ENCODE results near the gene CD59. TPM values are rescaled to one million over a fixed set of nuclear protein-coding genes. Genes with fewer than 3 reads are reported as not detected.
"Not testable (repeated sequence)": the region's sequence is repeated elsewhere in the genome, so short reads cannot be mapped to it uniquely, and the experiment has no call there.

The CD59 gene
- polyA plus RNA-seq, 1 donor, result 105 TPM

DNA sequence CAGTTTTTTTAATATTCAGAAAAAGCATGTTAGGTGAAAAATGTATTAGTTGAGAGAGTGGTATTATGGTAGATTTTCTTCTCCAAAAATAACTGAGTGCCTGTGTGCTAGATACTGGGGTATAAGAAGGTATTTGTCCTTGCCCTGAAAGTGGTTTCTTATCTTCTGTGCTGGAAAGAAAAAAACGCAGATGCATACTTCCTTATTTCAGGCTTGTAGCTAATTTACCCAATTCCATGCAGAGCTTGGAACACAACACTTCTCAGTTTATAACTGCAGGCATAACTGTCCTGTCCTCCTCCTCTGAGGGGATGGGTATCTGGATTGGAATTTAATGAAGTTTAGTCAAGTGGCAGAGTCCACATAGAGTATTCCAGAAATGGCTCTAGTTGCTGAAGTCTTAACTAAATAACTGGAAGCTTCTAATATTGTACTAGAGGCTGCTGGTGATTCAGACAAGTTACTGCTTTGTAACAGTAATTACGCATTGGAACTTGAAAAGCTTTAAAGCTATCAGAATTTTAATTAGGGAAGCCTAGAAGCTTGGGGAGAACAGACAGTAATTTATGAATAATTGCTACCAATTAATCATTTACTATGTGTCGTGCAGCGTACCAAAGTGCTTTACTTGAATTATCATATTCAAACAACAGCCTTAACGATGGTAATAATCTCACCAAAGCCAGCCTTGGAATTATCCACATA is 22.9 kb downstream of the CD59 start:
- no peak for DNase-seq (ENCODE audit: low read depth)

DNA sequence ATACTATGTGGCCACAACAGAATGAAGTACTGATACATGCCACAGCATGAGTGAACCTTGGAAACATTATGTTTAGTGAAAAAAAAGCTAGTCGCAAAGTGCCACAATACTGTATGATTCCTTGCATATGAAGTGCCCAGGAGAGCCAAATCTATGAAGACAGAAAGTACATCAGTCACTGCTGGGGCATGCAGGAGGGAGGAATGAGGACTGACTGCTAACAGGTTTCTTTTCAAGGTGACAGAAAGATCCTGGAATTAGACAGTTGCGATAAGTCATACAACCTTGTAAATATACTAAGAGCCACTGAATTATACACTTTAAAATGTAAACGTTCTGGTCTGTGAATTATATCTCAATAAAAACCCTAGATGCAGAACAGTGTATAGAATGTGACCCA is 23.8 kb downstream of the CD59 start:
- DNase-seq (ENCODE audit: low read depth), result no peak

DNA sequence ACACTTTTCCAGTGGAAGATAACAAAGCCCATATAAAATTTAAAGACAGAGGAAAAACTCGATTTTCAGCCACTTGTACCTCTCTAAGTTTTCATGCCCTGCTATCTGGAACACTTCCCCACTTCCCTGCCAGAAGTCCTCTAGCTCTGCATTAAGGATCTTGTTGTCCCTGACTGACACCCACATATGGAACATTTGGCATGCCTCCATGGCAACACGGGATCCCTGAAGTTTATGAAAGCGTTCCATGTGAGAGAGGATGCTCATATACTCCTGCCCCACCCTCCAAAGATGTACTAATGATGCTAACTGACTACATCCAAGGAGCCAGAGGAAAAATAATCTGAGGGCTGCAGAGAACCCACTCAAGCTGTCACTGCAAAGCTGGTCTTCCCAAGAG is 26.8 kb downstream of the CD59 start:
- no peak for DNase-seq (ENCODE audit: low read depth)

DNA sequence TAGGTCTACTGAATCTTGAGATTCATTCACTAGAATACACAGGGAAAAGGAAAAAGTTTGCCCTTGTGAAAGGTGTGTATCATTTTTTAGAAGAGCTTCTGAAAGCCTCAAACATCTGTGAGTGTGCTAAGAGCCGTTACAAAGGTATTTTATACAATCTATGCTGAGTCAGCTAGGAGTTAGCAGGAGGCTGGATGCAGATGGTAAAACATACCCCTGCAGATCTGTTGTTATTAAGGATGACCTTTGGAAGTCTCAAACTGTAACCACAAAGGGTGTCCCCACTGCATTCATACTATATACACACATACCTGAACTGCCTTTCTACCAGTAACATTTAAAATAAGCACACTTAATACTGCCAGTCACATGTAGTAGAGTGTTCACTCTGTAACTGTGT is 27.2 kb downstream of the CD59 start:
- DNase-seq (ENCODE audit: low read depth), result no peak

DNA sequence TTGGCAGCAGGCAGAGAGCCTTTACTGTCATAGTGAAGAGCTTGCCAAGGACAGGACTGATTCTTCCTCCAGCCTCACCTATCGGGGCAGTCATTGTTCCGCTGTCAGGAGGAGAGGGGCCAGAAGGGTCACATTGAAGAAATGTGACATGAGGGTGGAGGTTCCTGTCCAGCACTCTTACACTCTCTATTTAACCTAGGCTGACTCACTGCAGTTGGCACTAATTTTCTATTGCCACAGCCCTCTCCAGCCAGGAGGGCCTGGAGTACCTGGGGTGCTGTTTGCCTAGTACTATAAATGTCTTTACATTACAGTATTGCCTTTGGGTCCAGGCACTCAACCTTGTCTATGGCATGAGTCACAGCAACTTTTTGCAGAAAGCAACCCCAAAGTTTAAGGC is 28.4 kb downstream of the CD59 start:
- not testable (repeated sequence) for DNase-seq (ENCODE audit: low read depth)

DNA sequence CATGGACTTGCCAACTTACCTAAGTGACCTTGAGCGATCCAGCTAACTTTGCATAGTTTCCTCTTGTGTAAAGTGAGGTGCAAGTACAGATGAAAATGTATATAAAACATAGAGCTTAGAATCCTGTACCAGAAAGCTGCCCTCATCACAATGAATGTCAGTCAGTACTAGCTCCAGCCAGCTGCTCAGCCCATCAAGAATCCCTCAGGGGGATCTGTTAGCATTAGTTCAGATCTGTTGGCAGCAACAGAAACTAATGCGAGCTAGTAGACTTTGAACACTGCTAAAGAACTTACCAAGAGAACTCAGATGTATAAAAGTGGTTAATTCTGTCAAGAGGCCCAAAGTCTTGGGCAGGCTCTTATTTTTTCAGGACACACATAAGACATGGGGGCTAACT is 29.3 kb downstream of the CD59 start:
- no peak for DNase-seq (ENCODE audit: low read depth)

DNA sequence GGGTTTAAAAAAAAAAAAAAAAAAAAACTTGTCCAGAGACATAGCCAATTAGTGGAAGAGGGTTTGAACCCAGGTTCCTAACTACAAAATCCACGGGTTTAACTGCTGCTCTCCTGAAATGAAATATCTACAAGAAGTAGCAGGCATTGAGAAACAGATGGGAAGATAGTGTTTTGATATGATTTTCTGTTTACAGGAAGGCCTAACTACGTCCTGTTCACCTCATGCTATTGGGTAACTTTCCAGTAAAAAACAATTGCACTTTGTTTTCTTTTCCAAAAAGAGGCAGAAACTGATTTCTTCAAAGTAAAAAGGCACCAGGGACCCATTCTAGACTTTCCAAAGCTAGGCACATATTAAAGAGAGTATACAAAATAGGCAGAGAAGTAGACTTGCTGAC is 29.7 kb downstream of the CD59 start:
- no peak for DNase-seq (ENCODE audit: low read depth)

DNA sequence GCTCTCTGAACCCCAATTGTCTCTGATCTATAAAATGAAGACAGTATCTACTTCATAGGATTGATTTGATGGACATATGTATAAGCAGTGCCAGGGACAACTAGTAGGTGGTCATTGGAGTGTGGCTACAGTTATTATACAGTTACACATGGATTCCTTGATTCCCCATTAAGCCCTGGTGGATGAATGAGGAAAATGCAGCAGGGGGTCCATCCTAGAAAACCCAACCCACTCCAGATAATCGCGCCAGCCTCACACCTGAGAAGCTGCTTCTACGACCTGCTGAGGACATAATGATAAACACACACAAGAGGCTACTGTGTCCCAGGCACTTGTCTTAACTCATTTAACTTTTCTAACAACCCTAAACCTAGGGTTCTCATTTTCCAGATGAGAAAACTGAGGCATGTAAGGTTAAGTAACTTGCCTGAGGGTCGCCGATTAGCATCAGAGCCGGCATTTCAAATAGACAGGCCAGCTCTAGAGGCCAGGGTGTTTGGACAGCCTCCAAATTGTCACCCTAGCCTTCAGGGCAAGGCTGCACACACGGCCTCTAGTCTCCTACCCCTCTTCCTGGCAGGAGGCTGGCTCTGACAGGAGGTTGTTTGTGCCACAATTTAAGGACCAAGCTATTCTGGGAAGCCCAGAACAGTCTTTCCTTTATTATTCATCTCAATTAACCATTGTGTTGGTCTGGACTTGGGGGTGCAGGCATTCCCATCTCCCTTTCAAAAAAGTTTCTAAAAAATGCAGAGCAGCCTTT is 31.8 kb downstream of the CD59 start:
- no peak for DNase-seq (ENCODE audit: low read depth)

DNA sequence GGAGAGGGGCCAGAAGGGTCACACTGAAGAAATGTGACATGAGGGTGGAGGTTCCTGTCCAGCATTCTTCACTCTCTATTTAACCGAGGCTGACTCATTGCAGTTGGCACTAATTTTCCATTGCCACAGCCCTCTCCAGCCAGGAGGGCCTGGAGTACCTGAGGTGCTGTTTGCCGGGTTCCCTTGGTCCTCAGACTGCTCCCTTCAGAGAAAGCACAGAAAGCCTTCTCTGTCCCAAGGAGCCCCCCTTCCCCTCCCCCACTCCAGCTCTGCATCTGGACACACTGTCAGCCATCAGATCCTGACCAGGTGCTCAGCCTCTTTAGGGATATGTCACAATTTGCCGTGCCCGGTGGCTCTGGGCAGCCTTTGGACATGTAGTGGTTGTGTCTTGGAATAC is 32.4 kb downstream of the CD59 start:
- no peak for DNase-seq (ENCODE audit: low read depth)

DNA sequence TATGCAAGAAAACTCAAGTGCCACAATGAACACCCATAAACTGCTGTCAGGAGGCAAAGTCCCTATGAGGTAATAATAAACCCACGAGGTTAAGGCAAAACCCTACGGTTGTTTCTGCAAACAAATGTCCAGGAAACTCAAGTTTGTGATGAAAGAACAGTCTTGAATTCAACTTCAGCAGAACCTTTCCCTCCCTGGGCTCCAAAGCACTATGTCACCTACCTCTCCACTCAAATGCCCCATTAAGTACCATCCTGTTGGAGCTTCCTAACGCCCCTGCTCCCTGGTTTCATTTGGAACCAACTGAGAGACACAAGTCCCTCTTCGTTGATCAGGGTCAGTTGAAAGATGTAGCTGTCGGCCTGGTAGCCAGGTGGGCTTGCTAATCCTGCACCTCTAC is 33.0 kb downstream of the CD59 start:
- DNase-seq (ENCODE audit: low read depth), result no peak

DNA sequence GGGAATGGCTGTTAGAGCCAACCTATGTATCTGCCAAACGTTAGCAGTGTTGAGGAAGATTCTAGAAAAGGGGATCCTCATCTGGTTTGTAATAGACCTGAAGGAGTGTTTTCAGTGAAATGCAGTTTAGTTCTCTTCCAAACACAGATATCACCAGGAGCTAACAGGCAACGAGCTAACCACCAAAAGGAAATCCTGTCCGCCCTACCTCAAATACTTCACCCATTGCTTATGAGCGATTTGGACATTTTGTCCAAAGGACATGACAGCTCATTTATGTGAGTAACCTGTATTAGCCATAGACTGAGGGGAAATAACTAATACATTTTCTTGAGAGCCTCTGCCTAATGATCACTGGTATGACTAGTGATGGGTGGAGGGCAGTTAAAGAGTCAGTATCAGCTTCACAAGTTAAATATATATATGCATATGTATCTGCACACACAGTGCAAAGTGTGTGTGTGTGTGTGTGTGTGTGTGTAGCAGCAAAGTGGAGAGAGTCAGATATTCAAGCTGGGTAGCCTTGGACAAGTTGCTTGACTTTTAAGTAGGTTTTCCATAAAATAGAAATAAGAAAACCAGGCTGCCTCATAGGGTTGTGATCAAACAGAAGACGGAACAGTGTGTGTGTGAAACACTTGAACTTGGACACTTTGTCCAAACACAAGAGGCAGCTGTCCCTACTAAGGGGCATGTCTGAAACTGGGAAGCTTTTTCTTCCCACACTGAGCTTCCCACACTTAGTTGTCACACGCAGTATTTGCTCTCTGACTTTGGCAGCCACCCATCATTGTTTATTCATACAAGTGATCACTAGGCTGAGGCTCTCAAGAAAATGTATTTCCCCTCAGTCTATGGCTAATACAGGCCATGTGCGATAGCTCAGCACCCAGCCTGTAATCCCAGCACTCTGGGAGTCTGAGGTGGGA is 34.7 kb downstream of the CD59 start:
- DNase-seq (ENCODE audit: low read depth), result peak; percentile 51

DNA sequence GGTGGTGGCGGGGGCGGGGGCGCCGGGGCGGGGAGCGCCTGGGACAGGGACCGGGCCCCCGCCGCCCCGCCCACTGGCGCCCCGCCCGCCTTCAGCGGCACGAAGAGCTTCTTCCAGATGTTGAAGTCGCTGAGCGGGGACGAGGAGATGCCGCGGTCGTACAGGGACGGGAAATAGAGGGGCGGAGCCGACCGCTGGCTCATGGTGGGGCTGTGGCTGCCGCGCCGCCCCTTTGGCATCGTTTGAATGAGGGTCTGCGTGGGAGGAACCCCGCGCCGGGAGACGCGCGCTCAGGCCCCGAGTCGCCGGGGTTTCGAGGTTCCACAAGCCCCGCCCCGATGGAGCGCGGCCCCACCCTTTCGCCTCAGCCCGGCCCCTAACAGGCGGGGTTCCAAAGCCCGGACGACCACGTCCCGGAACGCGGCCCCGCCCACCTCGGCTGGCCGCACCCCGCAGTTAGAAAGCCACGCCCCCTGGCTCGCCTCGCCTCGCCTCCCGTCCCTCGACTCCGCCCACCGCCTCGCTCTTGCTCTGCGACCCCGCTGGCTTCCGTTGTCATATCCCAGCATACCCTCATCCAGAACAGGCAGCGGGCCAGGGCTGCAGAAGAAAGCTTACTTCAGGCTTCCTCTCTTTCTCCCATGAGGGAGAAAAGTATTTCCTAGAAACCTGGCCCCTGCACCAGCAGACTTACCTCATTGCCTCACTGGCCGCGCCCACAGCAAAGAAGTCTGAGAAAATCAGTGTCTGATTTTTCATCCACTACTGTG is 35.5 kb downstream of the CD59 start, which contains the start of gene C11orf91:
C11orf91 (minus strand) TSS at position 325 of the 770 bp plus-strand sequence; CDS start at position 239, 86 bp downstream.
- DNase-seq (ENCODE audit: low read depth), result peak; percentile 90

DNA sequence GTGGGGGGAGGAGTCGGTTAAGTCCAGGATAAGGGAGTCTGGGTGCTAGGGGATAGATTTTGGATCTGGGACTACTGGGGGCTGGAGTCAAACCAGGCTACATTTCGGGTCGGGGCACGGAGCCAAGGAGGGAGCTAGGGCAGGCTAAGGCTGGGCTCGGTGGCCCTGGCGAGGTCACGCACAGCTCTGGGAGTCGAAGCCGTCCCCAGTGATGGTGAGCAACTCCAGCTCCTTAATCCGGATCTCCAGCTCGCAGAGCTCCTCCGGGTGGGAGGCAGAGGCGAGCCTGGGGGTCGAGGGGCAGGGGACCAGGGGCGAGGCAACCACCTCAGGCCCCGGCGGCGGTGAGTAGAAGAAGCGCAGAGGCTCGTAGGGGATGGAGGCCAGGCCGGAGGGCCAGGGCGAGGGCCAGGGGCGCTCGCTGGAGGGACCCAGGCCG is 36.1 kb downstream of the CD59 start:
- DNase-seq (ENCODE audit: low read depth), result no peak

DNA sequence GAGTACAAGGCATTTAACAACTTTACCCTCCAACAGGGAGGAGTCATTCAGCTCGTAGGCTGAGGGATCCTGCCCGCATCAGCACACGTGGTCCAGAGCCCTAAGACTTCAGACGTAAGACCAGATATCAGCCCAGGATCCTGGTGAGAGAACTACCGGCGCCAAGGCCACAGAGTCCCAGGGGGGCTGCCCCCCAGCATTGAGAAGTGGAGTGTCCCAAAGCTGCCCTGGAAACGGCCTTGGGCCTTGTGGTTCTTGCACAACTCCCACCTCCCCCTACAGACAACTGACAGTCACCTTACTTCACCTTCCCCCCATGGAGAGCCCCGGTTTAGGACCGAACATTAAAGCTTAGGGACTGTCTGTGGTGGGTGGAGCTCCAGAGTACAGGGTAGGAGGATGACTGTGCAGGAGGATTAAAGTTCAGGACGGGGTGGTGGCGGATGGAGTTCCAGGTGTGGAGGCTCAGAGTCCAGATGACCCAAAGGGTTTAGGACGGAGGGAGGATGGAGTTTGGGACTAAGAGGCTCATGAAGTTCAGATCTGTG is 36.6 kb downstream of the CD59 start:
- DNase-seq (ENCODE audit: low read depth), result no peak

DNA sequence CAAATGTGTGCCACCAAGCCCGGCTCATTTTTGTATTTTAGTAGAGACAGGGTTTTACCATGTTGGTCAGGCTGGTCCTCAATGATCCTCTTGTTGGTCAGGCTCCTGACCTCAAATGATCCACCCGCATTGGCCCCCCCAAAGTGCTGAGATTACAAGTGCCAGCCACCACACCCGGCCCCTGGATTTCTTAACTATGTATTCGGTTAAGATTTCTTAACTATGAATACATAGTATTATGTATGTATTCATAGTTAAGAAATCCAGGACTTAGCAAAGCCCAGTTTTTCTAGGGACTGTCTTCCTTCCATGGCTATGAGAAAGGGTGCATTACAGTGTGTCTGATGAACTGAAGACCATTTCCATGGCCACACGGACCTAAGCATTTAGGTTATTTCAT is 37.3 kb downstream of the CD59 start:
- no peak for DNase-seq (ENCODE audit: low read depth)

DNA sequence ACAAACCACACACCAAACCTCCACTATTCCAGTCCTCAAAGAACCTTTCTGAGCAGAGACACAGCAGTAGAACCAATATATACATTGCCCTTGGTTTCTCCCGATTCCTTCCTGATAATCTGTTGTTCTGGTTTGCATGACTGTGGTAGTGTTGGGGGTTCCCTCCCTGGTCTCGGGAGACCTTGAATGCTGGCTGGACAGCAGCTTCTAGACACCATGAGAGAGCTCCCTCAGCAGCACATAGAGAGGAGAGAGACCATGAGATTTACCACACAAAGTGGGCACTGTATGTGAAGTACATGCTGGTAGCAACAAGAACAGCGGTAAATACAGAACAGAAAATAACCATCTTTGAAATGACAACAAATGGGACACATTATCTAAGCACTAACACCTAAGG is 38.2 kb downstream of the CD59 start:
- DNase-seq (ENCODE audit: low read depth), result no peak

DNA sequence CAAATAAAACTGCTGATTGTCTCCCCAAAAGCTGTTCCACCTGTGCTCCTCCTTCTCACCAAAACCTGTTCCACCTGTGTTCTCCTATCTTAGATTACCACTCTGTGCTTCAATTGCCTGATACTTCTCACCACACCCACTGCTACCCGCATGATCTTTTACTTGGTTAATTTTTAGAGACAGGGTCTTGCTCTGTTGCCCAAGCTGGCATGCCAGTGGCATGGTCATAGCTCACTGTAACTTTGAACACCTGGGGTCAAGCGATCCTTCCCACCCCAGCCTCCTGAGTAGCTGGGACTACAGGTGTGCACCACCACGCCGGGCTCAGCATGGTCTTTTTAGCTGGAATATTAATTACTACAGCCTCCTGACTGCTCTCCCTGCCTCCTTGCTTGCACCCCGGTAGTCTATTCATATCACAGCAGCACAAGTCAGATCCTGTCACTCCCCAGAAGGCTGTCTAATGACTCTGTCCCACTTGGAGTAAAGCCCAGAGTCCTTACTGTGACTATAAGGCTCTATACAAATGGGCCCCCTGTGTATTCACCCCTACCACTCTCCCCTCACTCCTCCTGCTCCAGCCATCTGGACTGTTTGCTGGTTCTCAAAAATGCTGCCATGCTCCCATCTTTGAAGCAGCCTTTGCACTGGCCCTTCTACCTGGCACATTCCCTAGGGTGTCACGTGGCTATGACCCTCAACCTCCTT is 39.1 kb downstream of the CD59 start:
- no peak for DNase-seq (ENCODE audit: low read depth)

DNA sequence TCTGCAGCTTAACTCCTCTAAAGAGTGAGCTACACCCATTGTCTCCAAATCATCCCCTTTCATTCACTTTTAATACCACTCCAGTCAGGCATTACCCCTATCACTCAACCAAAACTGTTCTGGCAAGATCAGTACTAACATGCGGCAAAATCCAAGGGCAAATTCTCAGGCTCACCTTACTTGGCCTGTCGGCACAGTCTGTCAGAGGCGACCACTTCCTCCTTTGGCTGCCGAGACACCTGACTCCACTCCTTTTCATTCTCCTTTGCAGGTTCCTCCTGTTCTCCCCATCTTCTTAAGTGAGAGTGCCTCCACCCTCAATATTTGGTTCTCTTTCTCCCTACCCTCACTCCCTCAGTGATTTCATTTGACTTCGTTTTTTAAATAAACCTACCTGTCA is 39.8 kb downstream of the CD59 start:
- no peak for DNase-seq (ENCODE audit: low read depth)

DNA sequence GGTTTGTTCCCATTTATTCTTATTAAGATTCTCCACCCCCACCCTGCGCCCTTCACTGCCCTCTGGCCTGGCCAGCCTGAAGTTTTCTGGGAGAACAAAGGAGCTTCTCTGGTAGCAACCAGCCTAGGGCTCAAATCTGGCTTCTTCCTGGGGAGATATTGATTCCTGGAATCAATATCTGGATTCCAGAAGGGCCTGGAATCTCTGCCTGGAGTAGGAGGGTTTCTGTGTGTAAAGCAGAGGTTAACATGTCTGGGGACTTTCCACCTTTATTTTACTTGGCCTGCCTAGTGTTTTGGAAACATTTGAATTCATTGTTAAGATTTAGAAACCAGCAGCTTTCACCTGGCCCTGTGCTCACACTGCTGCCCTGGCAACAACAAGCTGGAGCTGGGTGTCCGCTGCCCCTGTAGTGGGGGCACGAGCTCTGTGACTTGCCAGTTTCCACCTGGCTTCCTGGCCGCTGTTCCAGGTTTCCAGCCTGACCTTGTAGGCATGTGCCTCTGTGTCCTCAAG is 41.1 kb downstream of the CD59 start:
- no peak for DNase-seq (ENCODE audit: low read depth)

DNA sequence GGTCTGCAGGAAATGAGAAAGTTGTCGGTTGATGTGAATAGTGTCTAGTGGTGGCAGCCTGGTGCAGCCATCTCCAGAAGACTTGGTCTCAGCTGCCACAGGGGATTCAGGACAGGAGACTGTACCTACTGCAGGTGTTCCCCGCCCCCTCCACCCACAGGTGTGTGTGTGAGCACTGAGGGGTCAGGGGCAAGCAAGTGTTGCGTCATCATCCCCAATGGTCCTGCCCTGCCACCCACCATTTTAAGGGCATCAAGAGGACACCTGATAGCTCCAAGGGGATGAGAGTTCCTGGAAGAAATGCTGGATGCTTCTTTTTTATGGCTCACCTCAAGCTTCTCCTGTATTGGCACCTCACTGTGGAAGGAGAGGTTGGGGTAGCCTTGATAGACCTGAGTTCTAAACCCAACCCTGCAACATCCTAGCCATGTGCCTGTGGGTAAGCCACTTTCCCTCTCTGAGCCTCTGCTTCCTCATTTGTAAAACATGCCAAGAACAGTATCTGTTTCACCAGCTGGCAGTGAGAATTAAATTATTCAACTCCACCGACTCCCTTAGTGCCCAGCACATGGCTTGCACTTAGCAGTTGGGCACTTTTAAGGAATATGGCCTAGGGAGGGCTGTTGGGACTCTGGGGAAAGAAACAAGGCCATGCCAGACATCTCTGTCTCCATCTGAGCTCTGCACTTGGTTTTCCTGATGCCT is 41.7 kb downstream of the CD59 start:
- DNase-seq (ENCODE audit: low read depth), result no peak

All from forelimb muscle (tissue), 1 donor.